LHCN-M2 (cell line): ENCODE data around the gene SCAF1. TPM values are rescaled to one million over a fixed set of nuclear protein-coding genes. Genes with fewer than 3 reads are reported as not detected.

Experiments
- total RNA-seq: library from RNA; depleted of rRNA; stranded (reverse); fragments of >200 nt; gene quantifications from 2 replicates; pipeline ENCODE4 v1.2.3, GENCODE V29; 2014; rRNA removed

SCAF1 gene
- total RNA-seq, 1 experiment from 2014 or later = 23.9 TPM

Other genes starting within 250 kb of the SCAF1 start
- gene PTH2, start 218.8 kb upstream of the SCAF1 start, total RNA-seq = not detected in 2 replicates
- gene GFY, start 216.8 kb upstream of the SCAF1 start, total RNA-seq = not detected in 2 replicates
- gene SLC17A7, start 200.7 kb upstream of the SCAF1 start, total RNA-seq = 0.46 TPM in 1 of 2 replicates, not detected in the other
- gene PIH1D1, start 190.4 kb upstream of the SCAF1 start, total RNA-seq = 81.1 and 90.7 TPM in 2 replicates
- gene ALDH16A1, start 189.0 kb upstream of the SCAF1 start, total RNA-seq = 34.8 and 42.6 TPM in 2 replicates
- 2.6 and 4.6 TPM in 2 replicates for gene FLT3LG, start 168.0 kb upstream of the SCAF1 start, total RNA-seq
- 1,577 and 2,027 TPM in 2 replicates for gene RPL13A, start 154.6 kb upstream of the SCAF1 start, total RNA-seq
- 2,307 and 2,635 TPM in 2 replicates for gene RPS11, start 145.8 kb upstream of the SCAF1 start, total RNA-seq
- gene FCGRT, start 129.5 kb upstream of the SCAF1 start, total RNA-seq = 95.6 and 96.2 TPM in 2 replicates
- 234 and 287 TPM in 2 replicates for gene RCN3, start 114.2 kb upstream of the SCAF1 start, total RNA-seq
- 75.2 and 76.8 TPM in 2 replicates for gene NOSIP, start 61.7 kb upstream of the SCAF1 start, total RNA-seq
- gene PRRG2, start 60.9 kb upstream of the SCAF1 start, total RNA-seq = 0.29 and 0.38 TPM in 2 replicates
- gene PRR12, start 51.0 kb upstream of the SCAF1 start, total RNA-seq = 3.8 and 5.5 TPM in 2 replicates
- 61.3 and 65.3 TPM in 2 replicates for gene RRAS, start 2.1 kb upstream of the SCAF1 start, total RNA-seq
- gene IRF3, start 23.6 kb downstream of the SCAF1 start, total RNA-seq = 55.0 and 62.7 TPM in 2 replicates
- 25.6 and 25.7 TPM in 2 replicates for gene BCL2L12, start 23.7 kb downstream of the SCAF1 start, total RNA-seq
- gene PRMT1, start 35.1 kb downstream of the SCAF1 start, total RNA-seq = 342 and 345 TPM in 2 replicates
- 1.2 TPM in 2 replicates for gene ADM5, start 47.4 kb downstream of the SCAF1 start, total RNA-seq
- 0.90 and 2.5 TPM in 2 replicates for gene CPT1C, start 48.9 kb downstream of the SCAF1 start, total RNA-seq
- not detected in 2 replicates for gene TSKS, start 121.1 kb downstream of the SCAF1 start, total RNA-seq
- gene AP2A1, start 124.8 kb downstream of the SCAF1 start, total RNA-seq = 103 and 107 TPM in 2 replicates
- 27.6 and 29.3 TPM in 2 replicates for gene FUZ, start 171.1 kb downstream of the SCAF1 start, total RNA-seq
- 19.0 and 23.1 TPM in 2 replicates for gene MED25, start 176.1 kb downstream of the SCAF1 start, total RNA-seq
- 93.5 and 109 TPM in 2 replicates for gene PTOV1, start 208.9 kb downstream of the SCAF1 start, total RNA-seq
- 51.3 and 51.6 TPM in 2 replicates for gene PNKP, start 225.4 kb downstream of the SCAF1 start, total RNA-seq
- 17.1 and 20.7 TPM in 2 replicates for gene AKT1S1, start 235.1 kb downstream of the SCAF1 start, total RNA-seq
- 7.5 and 9.8 TPM in 2 replicates for gene TBC1D17, start 235.5 kb downstream of the SCAF1 start, total RNA-seq